ENCODE results near the gene GRIP1.

DNA sequence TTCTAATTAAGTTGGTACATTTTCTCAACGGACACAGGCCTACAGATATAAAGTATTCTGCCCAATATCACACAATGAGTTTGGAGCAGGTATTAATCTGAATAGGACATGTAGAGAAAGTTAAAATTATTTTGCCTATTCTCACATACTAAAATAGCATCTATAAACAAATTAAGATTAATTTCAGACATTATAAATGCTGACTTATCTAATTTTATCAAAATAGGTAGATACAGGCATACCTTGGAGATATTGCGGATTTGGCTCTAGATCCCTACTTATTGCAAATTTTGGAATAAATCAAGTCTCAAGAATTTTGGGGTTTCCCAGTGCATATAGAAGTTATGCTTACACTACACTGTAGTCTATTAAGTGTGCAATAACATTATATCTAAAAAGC, 41.0 kb upstream of the GRIP1 start:
- TF ChIP-seq EP300 (IDR thresholded peaks at IDR 0.05; ENCODE audit: borderline replicate concordance in 1 of 2, control insufficient read depth in 1 of 2, low read depth in 2 of 2, low read length in 2 of 2) (no peak), ZNF24 (IDR thresholded peaks at IDR 0.05) (no peak), RAD21 (IDR thresholded peaks at IDR 0.05; ENCODE audit: insufficient read depth, low read depth, low read length) (no peak), MYC (IDR thresholded peaks at IDR 0.05; ENCODE audit: insufficient read depth, insufficient read length, insufficient replicate concordance, low read length, severe bottlenecking) (no peak), RELA (IDR thresholded peaks at IDR 0.05; ENCODE audit: borderline replicate concordance, partially characterized antibody) (no peak), ESRRA (IDR thresholded peaks at IDR 0.05; ENCODE audit: low read length) (no peak), SREBF2 (IDR thresholded peaks at IDR 0.05; ENCODE audit: low read length) (no peak), POLR2AphosphoS2 (IDR thresholded peaks at IDR 0.05; ENCODE audit: low read depth, low read length) (no peak), HDAC2 (IDR thresholded peaks at IDR 0.05) (no peak), POLR2A (IDR thresholded peaks at IDR 0.05; ENCODE audit: low read depth, low read length) (no peak)
- TF ChIP-seq, protein P1, sequence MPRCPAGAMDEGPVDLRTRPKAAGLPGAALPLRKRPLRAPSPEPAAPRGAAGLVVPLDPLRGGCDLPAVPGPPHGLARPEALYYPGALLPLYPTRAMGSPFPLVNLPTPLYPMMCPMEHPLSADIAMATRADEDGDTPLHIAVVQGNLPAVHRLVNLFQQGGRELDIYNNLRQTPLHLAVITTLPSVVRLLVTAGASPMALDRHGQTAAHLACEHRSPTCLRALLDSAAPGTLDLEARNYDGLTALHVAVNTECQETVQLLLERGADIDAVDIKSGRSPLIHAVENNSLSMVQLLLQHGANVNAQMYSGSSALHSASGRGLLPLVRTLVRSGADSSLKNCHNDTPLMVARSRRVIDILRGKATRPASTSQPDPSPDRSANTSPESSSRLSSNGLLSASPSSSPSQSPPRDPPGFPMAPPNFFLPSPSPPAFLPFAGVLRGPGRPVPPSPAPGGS (IDR thresholded peaks at IDR 0.05; ENCODE audit: borderline replicate concordance, insufficient read depth, low read depth, low read length, poor library complexity, severe bottlenecking) = no peak
- TF ChIP-seq, protein P2, sequence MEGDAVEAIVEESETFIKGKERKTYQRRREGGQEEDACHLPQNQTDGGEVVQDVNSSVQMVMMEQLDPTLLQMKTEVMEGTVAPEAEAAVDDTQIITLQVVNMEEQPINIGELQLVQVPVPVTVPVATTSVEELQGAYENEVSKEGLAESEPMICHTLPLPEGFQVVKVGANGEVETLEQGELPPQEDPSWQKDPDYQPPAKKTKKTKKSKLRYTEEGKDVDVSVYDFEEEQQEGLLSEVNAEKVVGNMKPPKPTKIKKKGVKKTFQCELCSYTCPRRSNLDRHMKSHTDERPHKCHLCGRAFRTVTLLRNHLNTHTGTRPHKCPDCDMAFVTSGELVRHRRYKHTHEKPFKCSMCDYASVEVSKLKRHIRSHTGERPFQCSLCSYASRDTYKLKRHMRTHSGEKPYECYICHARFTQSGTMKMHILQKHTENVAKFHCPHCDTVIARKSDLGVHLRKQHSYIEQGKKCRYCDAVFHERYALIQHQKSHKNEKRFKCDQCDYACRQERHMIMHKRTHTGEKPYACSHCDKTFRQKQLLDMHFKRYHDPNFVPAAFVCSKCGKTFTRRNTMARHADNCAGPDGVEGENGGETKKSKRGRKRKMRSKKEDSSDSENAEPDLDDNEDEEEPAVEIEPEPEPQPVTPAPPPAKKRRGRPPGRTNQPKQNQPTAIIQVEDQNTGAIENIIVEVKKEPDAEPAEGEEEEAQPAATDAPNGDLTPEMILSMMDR (IDR thresholded peaks at IDR 0.05 in 2 of 3, conservative IDR thresholded peaks at IDR 0.05 in 1 of 3; ENCODE audit: control insufficient read depth in 2 of 3, extremely low read depth in 1 of 3, insufficient read depth in 1 of 3, low read depth in 3 of 3, low read length in 3 of 3) = no peak
- TF ChIP-seq, protein P3, sequence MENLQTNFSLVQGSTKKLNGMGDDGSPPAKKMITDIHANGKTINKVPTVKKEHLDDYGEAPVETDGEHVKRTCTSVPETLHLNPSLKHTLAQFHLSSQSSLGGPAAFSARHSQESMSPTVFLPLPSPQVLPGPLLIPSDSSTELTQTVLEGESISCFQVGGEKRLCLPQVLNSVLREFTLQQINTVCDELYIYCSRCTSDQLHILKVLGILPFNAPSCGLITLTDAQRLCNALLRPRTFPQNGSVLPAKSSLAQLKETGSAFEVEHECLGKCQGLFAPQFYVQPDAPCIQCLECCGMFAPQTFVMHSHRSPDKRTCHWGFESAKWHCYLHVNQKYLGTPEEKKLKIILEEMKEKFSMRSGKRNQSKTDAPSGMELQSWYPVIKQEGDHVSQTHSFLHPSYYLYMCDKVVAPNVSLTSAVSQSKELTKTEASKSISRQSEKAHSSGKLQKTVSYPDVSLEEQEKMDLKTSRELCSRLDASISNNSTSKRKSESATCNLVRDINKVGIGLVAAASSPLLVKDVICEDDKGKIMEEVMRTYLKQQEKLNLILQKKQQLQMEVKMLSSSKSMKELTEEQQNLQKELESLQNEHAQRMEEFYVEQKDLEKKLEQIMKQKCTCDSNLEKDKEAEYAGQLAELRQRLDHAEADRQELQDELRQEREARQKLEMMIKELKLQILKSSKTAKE (IDR thresholded peaks at IDR 0.05; ENCODE audit: low read depth, poor library complexity, severe bottlenecking) = no peak

All from GM12878 (cell line).